ENCODE measurements around the gene SLC35E2B.

Gene SLC35E2B

DNA sequence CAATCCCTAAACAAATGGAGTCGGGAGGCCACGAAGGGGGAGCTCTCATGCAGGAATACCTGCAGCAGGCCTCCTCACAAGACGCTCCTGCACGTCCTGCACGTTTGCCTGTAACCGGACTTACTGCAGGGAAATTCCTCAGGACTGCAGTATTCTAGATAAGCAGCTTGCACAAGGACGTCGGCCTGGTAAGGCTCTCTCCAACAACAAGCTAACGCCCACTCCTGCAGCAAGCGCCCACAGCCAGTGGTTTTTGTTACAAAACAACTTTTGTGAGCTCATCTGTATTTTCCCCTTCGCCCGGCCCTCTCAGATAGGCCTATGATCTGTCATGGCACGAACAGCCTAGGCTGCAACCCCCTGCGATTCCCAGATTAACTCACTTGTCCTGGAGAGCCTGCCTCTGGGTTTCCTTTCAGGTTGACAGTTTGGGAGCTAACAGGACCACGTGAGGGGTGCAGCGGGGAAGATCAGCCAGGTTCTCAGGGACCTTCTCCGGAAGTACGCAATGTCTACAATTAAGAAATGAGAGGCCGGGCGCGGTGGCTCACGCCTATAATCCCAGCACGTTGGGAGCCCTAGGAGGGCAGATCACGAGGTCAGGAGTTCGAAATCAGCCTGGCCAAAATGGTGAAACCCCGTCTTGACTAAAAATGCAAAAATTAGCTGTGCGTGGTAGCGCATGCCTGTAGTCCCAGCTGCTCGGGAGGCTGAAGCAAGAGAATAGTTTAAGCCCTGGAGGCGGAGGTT is 78.2 kb downstream of the SLC35E2B start:
- TF ChIP-seq, protein P1, sequence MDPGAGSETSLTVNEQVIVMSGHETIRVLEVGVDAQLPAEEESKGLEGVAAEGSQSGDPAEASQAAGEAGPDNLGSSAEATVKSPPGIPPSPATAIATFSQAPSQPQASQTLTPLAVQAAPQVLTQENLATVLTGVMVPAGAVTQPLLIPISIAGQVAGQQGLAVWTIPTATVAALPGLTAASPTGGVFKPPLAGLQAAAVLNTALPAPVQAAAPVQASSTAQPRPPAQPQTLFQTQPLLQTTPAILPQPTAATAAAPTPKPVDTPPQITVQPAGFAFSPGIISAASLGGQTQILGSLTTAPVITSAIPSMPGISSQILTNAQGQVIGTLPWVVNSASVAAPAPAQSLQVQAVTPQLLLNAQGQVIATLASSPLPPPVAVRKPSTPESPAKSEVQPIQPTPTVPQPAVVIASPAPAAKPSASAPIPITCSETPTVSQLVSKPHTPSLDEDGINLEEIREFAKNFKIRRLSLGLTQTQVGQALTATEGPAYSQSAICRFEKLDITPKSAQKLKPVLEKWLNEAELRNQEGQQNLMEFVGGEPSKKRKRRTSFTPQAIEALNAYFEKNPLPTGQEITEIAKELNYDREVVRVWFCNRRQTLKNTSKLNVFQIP (CRISPR knock-in tag; IDR thresholded peaks at IDR 0.05; ENCODE audit: borderline replicate concordance, low read depth) = no peak
- no peak for TF ChIP-seq OSR1 (CRISPR knock-in tag; IDR thresholded peaks at IDR 0.05)
- no peak for TF ChIP-seq SNAI2 (CRISPR knock-in tag; IDR thresholded peaks at IDR 0.05)
- no peak for TF ChIP-seq PPARA (CRISPR knock-in tag; IDR thresholded peaks at IDR 0.05; ENCODE audit: borderline replicate concordance)
- TF ChIP-seq BACH2 (CRISPR knock-in tag; IDR thresholded peaks at IDR 0.05; ENCODE audit: borderline replicate concordance) = no peak
- no peak for TF ChIP-seq GLIS3 (CRISPR knock-in tag; IDR thresholded peaks at IDR 0.05)
- TF ChIP-seq, protein P2, sequence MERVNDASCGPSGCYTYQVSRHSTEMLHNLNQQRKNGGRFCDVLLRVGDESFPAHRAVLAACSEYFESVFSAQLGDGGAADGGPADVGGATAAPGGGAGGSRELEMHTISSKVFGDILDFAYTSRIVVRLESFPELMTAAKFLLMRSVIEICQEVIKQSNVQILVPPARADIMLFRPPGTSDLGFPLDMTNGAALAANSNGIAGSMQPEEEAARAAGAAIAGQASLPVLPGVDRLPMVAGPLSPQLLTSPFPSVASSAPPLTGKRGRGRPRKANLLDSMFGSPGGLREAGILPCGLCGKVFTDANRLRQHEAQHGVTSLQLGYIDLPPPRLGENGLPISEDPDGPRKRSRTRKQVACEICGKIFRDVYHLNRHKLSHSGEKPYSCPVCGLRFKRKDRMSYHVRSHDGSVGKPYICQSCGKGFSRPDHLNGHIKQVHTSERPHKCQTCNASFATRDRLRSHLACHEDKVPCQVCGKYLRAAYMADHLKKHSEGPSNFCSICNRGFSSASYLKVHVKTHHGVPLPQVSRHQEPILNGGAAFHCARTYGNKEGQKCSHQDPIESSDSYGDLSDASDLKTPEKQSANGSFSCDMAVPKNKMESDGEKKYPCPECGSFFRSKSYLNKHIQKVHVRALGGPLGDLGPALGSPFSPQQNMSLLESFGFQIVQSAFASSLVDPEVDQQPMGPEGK (CRISPR knock-in tag; IDR thresholded peaks at IDR 0.05; ENCODE audit: borderline replicate concordance) = no peak
- no peak for TF ChIP-seq TCF4 (CRISPR knock-in tag; IDR thresholded peaks at IDR 0.05; ENCODE audit: borderline replicate concordance)
- no peak for TF ChIP-seq ZNF565 (CRISPR knock-in tag; conservative IDR thresholded peaks at IDR 0.05; ENCODE audit: low read depth)
- TF ChIP-seq CSDC2 (CRISPR knock-in tag; IDR thresholded peaks at IDR 0.05) = no peak
- TF ChIP-seq TOX (CRISPR knock-in tag; IDR thresholded peaks at IDR 0.05; ENCODE audit: borderline replicate concordance) = no peak
- TF ChIP-seq ISL1 (CRISPR knock-in tag; IDR thresholded peaks at IDR 0.05) = no peak
- no peak for TF ChIP-seq ZNF8 (CRISPR knock-in tag; IDR thresholded peaks at IDR 0.05)
- TF ChIP-seq ZFP30 (CRISPR knock-in tag; IDR thresholded peaks at IDR 0.05) = no peak
- no peak for TF ChIP-seq CREB5 (CRISPR knock-in tag; IDR thresholded peaks at IDR 0.05; ENCODE audit: low read depth)
- TF ChIP-seq CSRNP3 (CRISPR knock-in tag; IDR thresholded peaks at IDR 0.05) = no peak
- no peak for TF ChIP-seq ZNF70 (CRISPR knock-in tag; IDR thresholded peaks at IDR 0.05)
- no peak for TF ChIP-seq ZC3H10 (CRISPR knock-in tag; IDR thresholded peaks at IDR 0.05)
- no peak for TF ChIP-seq TSHZ2 (CRISPR knock-in tag; IDR thresholded peaks at IDR 0.05)
- peak; percentile 2; the same call in 2 of the 3 replicates for ATAC-seq

GRCh38 chr1:1613509-1614082 is 79.0 kb downstream of the SLC35E2B start:
- TF ChIP-seq ZFP30 (CRISPR knock-in tag; IDR thresholded peaks at IDR 0.05) (no peak), ZNF565 (CRISPR knock-in tag; conservative IDR thresholded peaks at IDR 0.05; ENCODE audit: low read depth) (no peak), GLIS3 (CRISPR knock-in tag; IDR thresholded peaks at IDR 0.05) (no peak), RARB (CRISPR knock-in tag; IDR thresholded peaks at IDR 0.05) (no peak), ZC3H10 (CRISPR knock-in tag; IDR thresholded peaks at IDR 0.05) (no peak), ESRRG (CRISPR knock-in tag; IDR thresholded peaks at IDR 0.05) (no peak), ZNF8 (CRISPR knock-in tag; IDR thresholded peaks at IDR 0.05) (no peak)
- TF ChIP-seq, protein P1 (CRISPR knock-in tag; IDR thresholded peaks at IDR 0.05; ENCODE audit: borderline replicate concordance, low read depth) = no peak
- ATAC-seq = no peak

All from SK-N-SH treated with all-trans-retinoic acid at 6 μM for 48 hours (cell line).